K562 (cell line): ENCODE data around the gene SOWAHB. TPM values are rescaled to one million over a fixed set of nuclear protein-coding genes. Genes with fewer than 3 reads are reported as not detected.

ENCODE experiments used
- ATAC-seq: fragments of 200-7000 bp; cut with Tn5 transposase; 3 replicates; pipeline ENCODE4 v1.9.1; 2020; ENCODE audit warnings: moderate library complexity
- BruUV-seq: library from RNA; stranded (reverse); fragments of 400-500 nt; replicated peaks from 2 replicates; lab custom pipeline; 2021; lab: Mats Ljungman, UMichigan
- CTCF ChIA-PET: fragments of 300-600 bp; formaldehyde crosslinking; extraction: SDS; loops from one replicate; lab custom pipeline; 2021; ENCODE audit warnings: low intra/inter-chr PET ratio; lab: Yijun Ruan, JAX
- POLR2A ChIA-PET: fragments of 300-600, 350-650 bp; sonication (Branson Sonifier 250); formaldehyde crosslinking; extraction: SDS; loops from one replicate; lab custom pipeline; 2021; ENCODE audit warnings: antibody characterized with exemption, inconsistent platforms; lab: Yijun Ruan, JAX
- DNase-seq, 4 experiments: peaks; one replicate each; pipeline versions ENCODE4 v3.0.0 to v3.0.0-alpha.2; 2011 to 2018; ENCODE audit warnings: low spot score in 3 of 4, mixed read lengths in 3 of 4; ENCODE audit errors: extremely low read depth in 1 of 4
- FAIRE-seq: peaks from 2 replicates; lab custom pipeline; 2011; peaks lifted over from hg19 to GRCh38; lab: Jason Lieb, UNC
- H2AFZ ChIP-seq: 2 replicates; pipeline ENCODE4 v1.6.0; 2011; ENCODE audit warnings: low read depth, low read length, control low read depth, inconsistent platforms
- H3K27ac ChIP-seq: fragments of 200-600 bp; 3 replicates; pipeline ENCODE4 v1.8.0; 2011; ENCODE audit warnings: low read depth, mild to moderate bottlenecking, control low read depth, inconsistent platforms, low read length, moderate library complexity, mixed read lengths; ENCODE audit errors: extremely low read depth
- H3K27me3 ChIP-seq, 2 experiments: fragments of 300-600 bp in 1 of 2; 2 replicates in 1 of 2; 3 replicates in 1 of 2; pipeline versions ENCODE4 v1.6.0 to v1.8.0; 2011; ENCODE audit warnings: inconsistent platforms in 2 of 2, low read length in 2 of 2, mild to moderate bottlenecking in 1 of 2, mixed read lengths in 1 of 2, moderate library complexity in 1 of 2; ENCODE audit not compliant: control insufficient read depth in 2 of 2, insufficient read depth in 2 of 2
- H3K36me3 ChIP-seq: fragments of 300-600 bp; 3 replicates; pipeline ENCODE4 v1.8.0; 2011; ENCODE audit warnings: mild to moderate bottlenecking, low read length, inconsistent platforms; ENCODE audit not compliant: control insufficient read depth, insufficient read depth
- H3K4me1 ChIP-seq, 2 experiments: fragments of 200-600 bp in 1 of 2; replicated peaks in 1 of 2; 2 replicates in 1 of 2; 3 replicates in 1 of 2; pipeline versions ENCODE4 v1.5.1 to v1.8.0; 2011; ENCODE audit warnings: inconsistent platforms in 2 of 2, low read length in 2 of 2, mild to moderate bottlenecking in 1 of 2, mixed read lengths in 1 of 2, moderate library complexity in 1 of 2; ENCODE audit not compliant: control insufficient read depth in 2 of 2, insufficient read depth in 2 of 2
- H3K4me2 ChIP-seq: 2 replicates; pipeline ENCODE4 v1.6.1; 2011; ENCODE audit warnings: low read length, control low read depth, inconsistent platforms, mixed read lengths; ENCODE audit not compliant: insufficient read depth
- H3K4me3 ChIP-seq: fragments of 200-600 bp; sonication (generic), shearing (Covaris generic); 2 replicates; pipeline ENCODE4 v1.5.1; 2016; ENCODE audit warnings: control low read depth, inconsistent platforms
- H3K79me2 ChIP-seq: fragments of 200-600 bp; 3 replicates; pipeline ENCODE4 v1.8.0; 2011; ENCODE audit warnings: low read length, inconsistent platforms; ENCODE audit not compliant: control insufficient read depth, insufficient read depth
- H3K9ac ChIP-seq, 2 experiments: 2 replicates each; pipeline versions ENCODE4 v1.6.0 to v1.6.1; 2011; ENCODE audit warnings: low read depth in 2 of 2, low read length in 2 of 2, control low read depth in 1 of 2, inconsistent platforms in 1 of 2, mild to moderate bottlenecking in 1 of 2, mixed read lengths in 1 of 2; ENCODE audit not compliant: insufficient read depth in 1 of 2
- H3K9me1 ChIP-seq: one replicate; pipeline ENCODE4 v1.6.0; 2011; ENCODE audit warnings: inconsistent platforms, mild to moderate bottlenecking, low read length, moderate library complexity; ENCODE audit not compliant: control insufficient read depth, insufficient read depth
- H3K9me3 ChIP-seq: replicated peaks from 2 replicates; pipeline ENCODE4 v1.5.1; 2011; ENCODE audit warnings: low read depth, low read length, inconsistent platforms; ENCODE audit not compliant: control insufficient read depth, insufficient read depth
- H4K20me1 ChIP-seq: replicated peaks from 2 replicates; pipeline ENCODE4 v1.6.1; 2011; ENCODE audit warnings: low read length, inconsistent platforms, mixed read lengths; ENCODE audit not compliant: control insufficient read depth, insufficient read depth
- HNRNPUL1 ChIP-seq: fragments of 200-400 bp; formaldehyde crosslinking; IDR thresholded peaks from 2 replicates; pipeline ENCODE4 v1.6.1; 2017; ENCODE audit warnings: low read length
- NELFE ChIP-seq: IDR thresholded peaks from 2 replicates; pipeline ENCODE4 v1.6.1; 2011; ENCODE audit warnings: mild to moderate bottlenecking; ENCODE audit not compliant: insufficient read depth, insufficient read length
- NEUROD1 ChIP-seq: fragments of 150-350 bp; IDR thresholded peaks from 2 replicates; pipeline ENCODE4 v1.6.1; 2014; ENCODE audit warnings: borderline replicate concordance, low read length, low read depth; ENCODE audit not compliant: partially characterized antibody
- PRMT5 ChIP-seq: sonication (generic); formaldehyde crosslinking; IDR thresholded peaks from 2 replicates; pipeline ENCODE4 v1.5.0; 2020; ENCODE audit warnings: missing genetic modification reagents
- SP1 ChIP-seq: sonication (generic); formaldehyde crosslinking; IDR thresholded peaks from 2 replicates; pipeline ENCODE4 v1.8.1; 2022; ENCODE audit warnings: mild to moderate bottlenecking, missing genetic modification reagents
- SRF ChIP-seq, 2 experiments: fragments of 250-450, 450-650 bp in 1 of 2; sonication (Bioruptor Pico) in 1 of 2; sonication (generic) in 1 of 2; formaldehyde crosslinking; IDR thresholded peaks; 2 replicates each; pipeline versions ENCODE4 v1.5.0 to v1.5.1; 2020 to 2022; ENCODE audit warnings: mild to moderate bottlenecking in 1 of 2, missing genetic modification reagents in 1 of 2
- STAT5B ChIP-seq: fragments of 250-450 bp; sonication (Bioruptor Pico); IDR thresholded peaks from 2 replicates; pipeline ENCODE4 v1.8.0; 2021; ENCODE audit warnings: mild to moderate bottlenecking, inconsistent platforms
- ZNF780A ChIP-seq: fragments of 250-450 bp; sonication (Bioruptor Pico); IDR thresholded peaks from 2 replicates; pipeline ENCODE4 v1.5.0; 2021; ENCODE audit warnings: mild to moderate bottlenecking
- ZNF830 ChIP-seq: fragments of 250-450 bp; sonication (Bioruptor Pico); IDR thresholded peaks from 2 replicates; pipeline ENCODE4 v1.5.0; 2021; ENCODE audit warnings: mild to moderate bottlenecking
- WGBS: fragments of 100-300 bp; shearing (Covaris generic); methylation state at CpG from one replicate; pipeline ENCODE4 v1.1.6; 2016; ENCODE audit warnings: low coverage, mixed read lengths; ENCODE audit not compliant: insufficient coverage; ENCODE audit errors: missing lambda C conversion rate; 5-methylcytosine and 5-hydroxymethylcytosine counted together
- in situ Hi-C: fragments of 300-500 bp; cut with MboI; formaldehyde crosslinking; loops from 4 replicates; pipeline ENCODE4 v1.15.0; 2018; ENCODE audit warnings: inconsistent platforms, mixed read lengths
- intact Hi-C: fragments of 100-400 bp; cut with micrococcal nuclease; formaldehyde crosslinking; loops from 2 replicates; pipeline ENCODE4 v1.14.2; 2022
- polyA plus RNA-seq, 8 experiments: library from polyadenylated mRNA; depleted of rRNA in 4 of 8; stranded (reverse) in 5 of 8; unstranded in 3 of 8; fragments of >200 nt; fragmentation: Nextera tagmentation in 2 of 8; fragmentation: Illumina TruSeq in 1 of 8; extraction: Ambion mirVana in 2 of 8; extraction: Trizol in 1 of 8; gene quantifications; 2 replicates each; pipeline versions ENCODE4 v1.2.1 to v1.2.3, GENCODE V29; 2011 to 2014; ENCODE audit warnings: inconsistent platforms in 1 of 8, missing spikeins in 1 of 8
- total RNA-seq, 7 experiments: library from RNA; depleted of rRNA in 6 of 7; stranded (reverse); fragments of >200 nt in 6 of 7; fragmentation: Illumina TruSeq in 2 of 7; extraction: Trizol in 2 of 7; gene quantifications; 2 replicates each; pipeline versions ENCODE4 v1.2.1 to v1.2.3, GENCODE V29; 2011 to 2021; ENCODE audit warnings: low replicate concordance in 1 of 7
- TF ChIP-seq, protein P1 (sequence below): sonication (generic); formaldehyde crosslinking; IDR thresholded peaks from 2 replicates; pipeline ENCODE4 v1.8.0; 2023; ENCODE audit warnings: missing genetic modification reagents, mild to moderate bottlenecking, borderline replicate concordance
- TF ChIP-seq, protein P2 (sequence below): sonication (generic); formaldehyde crosslinking; IDR thresholded peaks from 2 replicates; pipeline ENCODE4 v1.8.0; 2022; ENCODE audit warnings: missing genetic modification reagents, mild to moderate bottlenecking, moderate library complexity, borderline replicate concordance
- TF ChIP-seq, protein P3 (sequence below), 2 experiments: fragments of 150-350 bp in 1 of 2; IDR thresholded peaks; 2 replicates each; pipeline ENCODE4 v1.6.1; 2012 to 2016; ENCODE audit warnings: low read depth in 2 of 2, low read length in 2 of 2, mild to moderate bottlenecking in 1 of 2, moderate library complexity in 1 of 2

The SOWAHB gene
- total and polyA plus RNA-seq, 9 of the 15 experiments (the other 6 are each of a cell fraction or from before 2014, with no cell fraction given), result not detected

- Histone ChIP-seq H3K27me3 (peaks cover 0 to 2% of the 10 kb centered on the region in 2 experiments; a peak in 4 of 5 replicates), H3K79me2 (no peaks in the 10 kb centered on the region), H3K9me1 (no peaks in the 10 kb centered on the region), H3K4me1 (no peaks in the 10 kb centered on the region; a peak in 1 of 5 replicates), H3K9ac (no peak overlapping the region), H3K4me2 (no peak overlapping the region), H3K9me3 (no peaks in the 10 kb centered on the region), H3K36me3 (no peaks in the 10 kb centered on the region), H3K27ac (no peak overlapping the region), H3K4me3 (no peak overlapping the region), H4K20me1 (no peaks in the 10 kb centered on the region; the same call in 1 of the 2 replicates), H2AFZ (no peak overlapping the region)
- BruUV-seq, result no TSS peak
- ChIA-PET POLR2A (no interaction called here), CTCF (no interaction called here)
- TF ChIP-seq, protein P1, sequence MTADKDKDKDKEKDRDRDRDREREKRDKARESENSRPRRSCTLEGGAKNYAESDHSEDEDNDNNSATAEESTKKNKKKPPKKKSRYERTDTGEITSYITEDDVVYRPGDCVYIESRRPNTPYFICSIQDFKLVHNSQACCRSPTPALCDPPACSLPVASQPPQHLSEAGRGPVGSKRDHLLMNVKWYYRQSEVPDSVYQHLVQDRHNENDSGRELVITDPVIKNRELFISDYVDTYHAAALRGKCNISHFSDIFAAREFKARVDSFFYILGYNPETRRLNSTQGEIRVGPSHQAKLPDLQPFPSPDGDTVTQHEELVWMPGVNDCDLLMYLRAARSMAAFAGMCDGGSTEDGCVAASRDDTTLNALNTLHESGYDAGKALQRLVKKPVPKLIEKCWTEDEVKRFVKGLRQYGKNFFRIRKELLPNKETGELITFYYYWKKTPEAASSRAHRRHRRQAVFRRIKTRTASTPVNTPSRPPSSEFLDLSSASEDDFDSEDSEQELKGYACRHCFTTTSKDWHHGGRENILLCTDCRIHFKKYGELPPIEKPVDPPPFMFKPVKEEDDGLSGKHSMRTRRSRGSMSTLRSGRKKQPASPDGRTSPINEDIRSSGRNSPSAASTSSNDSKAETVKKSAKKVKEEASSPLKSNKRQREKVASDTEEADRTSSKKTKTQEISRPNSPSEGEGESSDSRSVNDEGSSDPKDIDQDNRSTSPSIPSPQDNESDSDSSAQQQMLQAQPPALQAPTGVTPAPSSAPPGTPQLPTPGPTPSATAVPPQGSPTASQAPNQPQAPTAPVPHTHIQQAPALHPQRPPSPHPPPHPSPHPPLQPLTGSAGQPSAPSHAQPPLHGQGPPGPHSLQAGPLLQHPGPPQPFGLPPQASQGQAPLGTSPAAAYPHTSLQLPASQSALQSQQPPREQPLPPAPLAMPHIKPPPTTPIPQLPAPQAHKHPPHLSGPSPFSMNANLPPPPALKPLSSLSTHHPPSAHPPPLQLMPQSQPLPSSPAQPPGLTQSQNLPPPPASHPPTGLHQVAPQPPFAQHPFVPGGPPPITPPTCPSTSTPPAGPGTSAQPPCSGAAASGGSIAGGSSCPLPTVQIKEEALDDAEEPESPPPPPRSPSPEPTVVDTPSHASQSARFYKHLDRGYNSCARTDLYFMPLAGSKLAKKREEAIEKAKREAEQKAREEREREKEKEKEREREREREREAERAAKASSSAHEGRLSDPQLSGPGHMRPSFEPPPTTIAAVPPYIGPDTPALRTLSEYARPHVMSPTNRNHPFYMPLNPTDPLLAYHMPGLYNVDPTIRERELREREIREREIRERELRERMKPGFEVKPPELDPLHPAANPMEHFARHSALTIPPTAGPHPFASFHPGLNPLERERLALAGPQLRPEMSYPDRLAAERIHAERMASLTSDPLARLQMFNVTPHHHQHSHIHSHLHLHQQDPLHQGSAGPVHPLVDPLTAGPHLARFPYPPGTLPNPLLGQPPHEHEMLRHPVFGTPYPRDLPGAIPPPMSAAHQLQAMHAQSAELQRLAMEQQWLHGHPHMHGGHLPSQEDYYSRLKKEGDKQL (CRISPR knock-in tag), result no peak
- TF ChIP-seq, protein P2, sequence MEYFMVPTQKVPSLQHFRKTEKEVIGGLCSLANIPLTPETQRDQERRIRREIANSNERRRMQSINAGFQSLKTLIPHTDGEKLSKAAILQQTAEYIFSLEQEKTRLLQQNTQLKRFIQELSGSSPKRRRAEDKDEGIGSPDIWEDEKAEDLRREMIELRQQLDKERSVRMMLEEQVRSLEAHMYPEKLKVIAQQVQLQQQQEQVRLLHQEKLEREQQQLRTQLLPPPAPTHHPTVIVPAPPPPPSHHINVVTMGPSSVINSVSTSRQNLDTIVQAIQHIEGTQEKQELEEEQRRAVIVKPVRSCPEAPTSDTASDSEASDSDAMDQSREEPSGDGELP, result no peak
- TF ChIP-seq HNRNPUL1 (no peak), ZNF830 (CRISPR knock-in tag) (no peak), SP1 (CRISPR knock-in tag) (no peak), SRF (CRISPR knock-in tag; IDR thresholded peaks at IDR 0.05) (no peak), NEUROD1 (no peak), NELFE (no peak), PRMT5 (CRISPR knock-in tag) (no peak), ZNF780A (CRISPR knock-in tag) (no peak), STAT5B (no peak)
- TF ChIP-seq, protein P3, sequence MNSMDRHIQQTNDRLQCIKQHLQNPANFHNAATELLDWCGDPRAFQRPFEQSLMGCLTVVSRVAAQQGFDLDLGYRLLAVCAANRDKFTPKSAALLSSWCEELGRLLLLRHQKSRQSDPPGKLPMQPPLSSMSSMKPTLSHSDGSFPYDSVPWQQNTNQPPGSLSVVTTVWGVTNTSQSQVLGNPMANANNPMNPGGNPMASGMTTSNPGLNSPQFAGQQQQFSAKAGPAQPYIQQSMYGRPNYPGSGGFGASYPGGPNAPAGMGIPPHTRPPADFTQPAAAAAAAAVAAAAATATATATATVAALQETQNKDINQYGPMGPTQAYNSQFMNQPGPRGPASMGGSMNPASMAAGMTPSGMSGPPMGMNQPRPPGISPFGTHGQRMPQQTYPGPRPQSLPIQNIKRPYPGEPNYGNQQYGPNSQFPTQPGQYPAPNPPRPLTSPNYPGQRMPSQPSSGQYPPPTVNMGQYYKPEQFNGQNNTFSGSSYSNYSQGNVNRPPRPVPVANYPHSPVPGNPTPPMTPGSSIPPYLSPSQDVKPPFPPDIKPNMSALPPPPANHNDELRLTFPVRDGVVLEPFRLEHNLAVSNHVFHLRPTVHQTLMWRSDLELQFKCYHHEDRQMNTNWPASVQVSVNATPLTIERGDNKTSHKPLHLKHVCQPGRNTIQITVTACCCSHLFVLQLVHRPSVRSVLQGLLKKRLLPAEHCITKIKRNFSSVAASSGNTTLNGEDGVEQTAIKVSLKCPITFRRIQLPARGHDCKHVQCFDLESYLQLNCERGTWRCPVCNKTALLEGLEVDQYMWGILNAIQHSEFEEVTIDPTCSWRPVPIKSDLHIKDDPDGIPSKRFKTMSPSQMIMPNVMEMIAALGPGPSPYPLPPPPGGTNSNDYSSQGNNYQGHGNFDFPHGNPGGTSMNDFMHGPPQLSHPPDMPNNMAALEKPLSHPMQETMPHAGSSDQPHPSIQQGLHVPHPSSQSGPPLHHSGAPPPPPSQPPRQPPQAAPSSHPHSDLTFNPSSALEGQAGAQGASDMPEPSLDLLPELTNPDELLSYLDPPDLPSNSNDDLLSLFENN (IDR thresholded peaks at IDR 0.05; ENCODE audit: low read depth in 2 of 2, low read length in 2 of 2), result no peak
- no peak for DNase-seq
- ATAC-seq, result no peak
- in situ Hi-C loops, result no loop called here
- 3% methylated on average over 2 of the region's 2 CpGs for WGBS
- intact Hi-C loops, result no loop called here
- no peak for FAIRE-seq
Observed at GRCh38 chr4:76882630-76883029, 15.3 kb downstream of the SOWAHB start.
